Small intestine (tissue), 16 donors: ENCODE results near the gene ADAMTS10. TPM values are rescaled to one million over a fixed set of nuclear protein-coding genes. Genes with fewer than 3 reads are reported as not detected.

Experiments used
- DNase-seq, 2 donors: peaks; one replicate each; pipeline versions ENCODE4 v3.0.0 to v3.0.0-alpha.2; 2013
- FAIRE-seq: peaks from 2 replicates; lab custom pipeline; 2012; peaks lifted over from hg19 to GRCh38; lab: Jason Lieb, UNC
- H3K27ac ChIP-seq, 3 donors: one replicate each; pipeline ENCODE4 v1.5.1; 2013; ENCODE audit warnings: low read length in 2 of 3, mild to moderate bottlenecking in 2 of 3, control low read depth in 1 of 3, inconsistent platforms in 1 of 3, low read depth in 1 of 3, moderate library complexity in 1 of 3
- H3K27me3 ChIP-seq, 3 donors: one replicate each; pipeline ENCODE4 v1.6.1; 2013; ENCODE audit warnings: low read length in 3 of 3, inconsistent platforms in 1 of 3; ENCODE audit not compliant: control insufficient read depth in 3 of 3, insufficient read depth in 3 of 3
- H3K36me3 ChIP-seq, 3 donors: one replicate each; pipeline ENCODE4 v1.6.1; 2013; ENCODE audit warnings: low read length in 3 of 3, inconsistent platforms in 1 of 3, low read depth in 1 of 3, mild to moderate bottlenecking in 1 of 3, moderate library complexity in 1 of 3; ENCODE audit not compliant: control insufficient read depth in 3 of 3, insufficient read depth in 2 of 3
- H3K4me1 ChIP-seq, 3 donors: one replicate each; pipeline ENCODE4 v1.6.1; 2013; ENCODE audit warnings: low read length in 2 of 3, inconsistent platforms in 1 of 3, low read depth in 1 of 3, mild to moderate bottlenecking in 1 of 3, moderate library complexity in 1 of 3; ENCODE audit not compliant: control insufficient read depth in 3 of 3, insufficient read depth in 2 of 3
- H3K4me3 ChIP-seq, 3 donors: one replicate each; pipeline ENCODE4 v1.5.1; 2013; ENCODE audit warnings: low read length in 3 of 3, control low read depth in 1 of 3, inconsistent platforms in 1 of 3, low read depth in 1 of 3, mild to moderate bottlenecking in 1 of 3, moderate library complexity in 1 of 3
- H3K9me3 ChIP-seq, 2 donors: one replicate each; pipeline ENCODE4 v1.6.1; 2013; ENCODE audit warnings: low read depth in 1 of 2, low read length in 1 of 2; ENCODE audit not compliant: control insufficient read depth in 2 of 2, insufficient read depth in 1 of 2
- WGBS, 3 donors: extraction: QIAGEN DNeasy Blood & Tissue Kit; methylation state at CpG; one replicate each; pipeline ENCODE4 v1.1.7; 2013; 5-methylcytosine and 5-hydroxymethylcytosine counted together
- long read RNA-seq, 10 donors: transcript quantifications; one replicate each; lab custom pipeline, GENCODE V29; 2026
- polyA plus RNA-seq, 4 donors: library from polyadenylated mRNA; stranded (reverse) in 3 of 4; unstranded in 1 of 4; fragments of 200-250 nt in 3 of 4; fragments of 120-200 nt in 1 of 4; gene quantifications; one replicate each; pipeline versions ENCODE4 v1.2.1 to v1.2.3, GENCODE V29; 2013
- donor health status: healthy with polysubstance abuse.
- donor health status: control.
- donor health status: control.
- donor health status: Bipolar disorder and iron deficiency.
- donor health status: healthy.

ADAMTS10 gene
- polyA plus RNA-seq = 10 to 100 TPM in 1 of 4 donors, 1 to 10 TPM in 2, not detected in 1; 1.9 to 11.1 (median 8.5) TPM
- long read RNA-seq, donor 1 = 0 reads
- long read RNA-seq, donor 2 = 0 reads
- long read RNA-seq, donor 3 = 0 reads
- long read RNA-seq, donor 4 = 0 reads
- long read RNA-seq, donor 5 = 0 reads
- long read RNA-seq, donor 6 = 0 reads
- long read RNA-seq, donor 7 = 0 reads
- long read RNA-seq, donor 8 = 0 reads
- long read RNA-seq, donor 9 = 0 reads
- long read RNA-seq, donor 10, partial matches to known transcripts = 0 of 1 reads
- long read RNA-seq, donor 10, other reads (novel, unspliced or antisense) = 0 of 1 reads

GRCh38 chr19:8610041-8610935 is at the start of gene ADAMTS10:
TSS of gene ADAMTS10 (minus strand) at chr19:8610715. CDS start at chr19:8605710, 5,005 bp downstream.
- peaks cover 0 to 19% (median 8%) of the 10 kb centered on the region in 3 donors for H3K27me3 ChIP-seq
- DNase-seq (peak in 1 of 2 donors; percentile 41), FAIRE-seq (no peak)
- 1 to 5% (median 2%) methylated on average over 42 to 74 of the region's 74 CpGs for WGBS, 3 donors
- H3K4me3 ChIP-seq = peak within 1 kb of the TSS; percentile 36 to 49 (median 45)
- peaks cover 0 to 3% (median 0%) of the 10 kb centered on the region in 3 donors for H3K4me1 ChIP-seq
- H3K36me3 ChIP-seq = no peaks in the 10 kb centered on the region
- no peaks in the 10 kb centered on the region for H3K9me3 ChIP-seq
- peak within 1 kb of the TSS in 2 of 3 donors; percentile 65 to 68 for H3K27ac ChIP-seq

GRCh38 chr19:8659905-8660304 is 49.4 kb upstream of the ADAMTS10 start:
- Histone ChIP-seq H3K27me3 (no peaks in the 10 kb centered on the region), H3K4me3 (no peak overlapping the region), H3K9me3 (no peaks in the 10 kb centered on the region), H3K36me3 (no peaks in the 10 kb centered on the region), H3K27ac (no peak overlapping the region), H3K4me1 (no peaks in the 10 kb centered on the region)
- DNase-seq (no peak), FAIRE-seq (no peak)
- WGBS, 3 donors = 72 to 81% (median 78%) methylated on average over 7 of the region's 7 CpGs

GRCh38 chr19:8657869-8658268 is 47.4 kb upstream of the ADAMTS10 start:
- H3K4me3 ChIP-seq = no peak overlapping the region
- H3K27ac ChIP-seq = no peak overlapping the region
- no peaks in the 10 kb centered on the region for H3K27me3 ChIP-seq
- DNase-seq (no peak), FAIRE-seq (no peak)
- WGBS, 3 donors = 80 to 87% (median 86%) methylated on average over 5 of the region's 5 CpGs
- no peaks in the 10 kb centered on the region for H3K36me3 ChIP-seq
- H3K4me1 ChIP-seq = no peaks in the 10 kb centered on the region
- H3K9me3 ChIP-seq = no peaks in the 10 kb centered on the region

GRCh38 chr19:8655340-8655709 is 44.8 kb upstream of the ADAMTS10 start:
- Histone ChIP-seq H3K36me3 (no peaks in the 10 kb centered on the region), H3K27ac (no peak overlapping the region), H3K4me1 (no peaks in the 10 kb centered on the region), H3K27me3 (no peaks in the 10 kb centered on the region), H3K4me3 (no peak overlapping the region), H3K9me3 (no peaks in the 10 kb centered on the region)
- DNase-seq (no peak), FAIRE-seq (no peak)
- 42 to 65% (median 53%) methylated on average over 10 to 12 of the region's 12 CpGs for WGBS, 3 donors

- Histone ChIP-seq H3K4me3 (peak overlapping the region in 1 of 3 donors; percentile 13), H3K27ac (no peak overlapping the region), H3K9me3 (no peaks in the 10 kb centered on the region), H3K27me3 (no peaks in the 10 kb centered on the region), H3K36me3 (no peaks in the 10 kb centered on the region), H3K4me1 (no peaks in the 10 kb centered on the region)
- no peak for FAIRE-seq
- WGBS, 3 donors = 5% methylated on average over 15 of the region's 15 CpGs
- peak; percentile 42 to 61 for DNase-seq
These were observed 44.2 kb upstream of the ADAMTS10 start for GRCh38 chr19:8654591-8655339.

- Histone ChIP-seq H3K9me3 (no peaks in the 10 kb centered on the region), H3K4me3 (no peak overlapping the region), H3K4me1 (no peaks in the 10 kb centered on the region), H3K27ac (no peak overlapping the region), H3K36me3 (no peaks in the 10 kb centered on the region), H3K27me3 (no peaks in the 10 kb centered on the region)
- DNase-seq (no peak), FAIRE-seq (no peak)
- 68 to 74% (median 72%) methylated on average over 6 of the region's 6 CpGs for WGBS, 3 donors
These were observed 37.7 kb upstream of the ADAMTS10 start for GRCh38 chr19:8648240-8648639.

GRCh38 chr19:8643860-8644653 is 33.5 kb upstream of the ADAMTS10 start:
- no peaks in the 10 kb centered on the region for H3K27me3 ChIP-seq
- peaks cover 0 to 5% of the 10 kb centered on the region in 2 donors for H3K9me3 ChIP-seq
- no peak for FAIRE-seq
- no peak overlapping the region for H3K4me3 ChIP-seq
- WGBS, 3 donors = 65 to 74% (median 70%) methylated on average over 7 of the region's 7 CpGs
- no peak for DNase-seq
- H3K27ac ChIP-seq = no peak overlapping the region
- H3K36me3 ChIP-seq = no peaks in the 10 kb centered on the region
- peaks cover 0 to 3% (median 0%) of the 10 kb centered on the region in 3 donors for H3K4me1 ChIP-seq
